Measurements from ENCODE around the gene PSPH.
"Not testable (repeated sequence)": the region's sequence is repeated elsewhere in the genome, so short reads cannot be mapped to it uniquely, and the experiment has no call there.

The PSPH gene

GRCh38 chr7:56079450-56080185 is 28.4 kb upstream of the PSPH start:
- Mint-ChIP-seq H3K9me3 (no peaks in the 10 kb centered on the region), H3K4me1 (ENCODE audit: low read depth) (no peaks in the 10 kb centered on the region), H3K27ac (no peak overlapping the region), H3K4me3 (no peak overlapping the region), H3K27me3 (ENCODE audit: low read depth) (no peaks in the 10 kb centered on the region), H3K36me3 (ENCODE audit: low read depth) (peaks cover 6% of the 10 kb centered on the region)

GRCh38 chr7:56078196-56078595 is 27.0 kb upstream of the PSPH start:
- Mint-ChIP-seq H3K27ac (no peak overlapping the region), H3K4me1 (ENCODE audit: low read depth) (peaks cover 3% of the 10 kb centered on the region), H3K4me3 (no peak overlapping the region)

GRCh38 chr7:56077681-56078080 is 26.4 kb upstream of the PSPH start:
- peaks cover 12% of the 10 kb centered on the region for H3K36me3 Mint-ChIP-seq (ENCODE audit: low read depth)
- no peak overlapping the region for H3K27ac Mint-ChIP-seq
- peaks cover 7% of the 10 kb centered on the region for H3K4me1 Mint-ChIP-seq (ENCODE audit: low read depth)
- no peak overlapping the region for H3K4me3 Mint-ChIP-seq
- no peaks in the 10 kb centered on the region for H3K27me3 Mint-ChIP-seq (ENCODE audit: low read depth)
- no peaks in the 10 kb centered on the region for H3K9me3 Mint-ChIP-seq

More at GRCh38 chr7:56078196-56078595, 27.0 kb upstream of the PSPH start:
- H3K27me3 Mint-ChIP-seq (ENCODE audit: low read depth): no peaks in the 10 kb centered on the region
- H3K36me3 Mint-ChIP-seq (ENCODE audit: low read depth): peaks cover 9% of the 10 kb centered on the region
- no peaks in the 10 kb centered on the region for H3K9me3 Mint-ChIP-seq

GRCh38 chr7:56074371-56074791 is 23.1 kb upstream of the PSPH start:
- no peak overlapping the region for H3K27ac Mint-ChIP-seq
- no peaks in the 10 kb centered on the region for H3K27me3 Mint-ChIP-seq (ENCODE audit: low read depth)
- peaks cover 7% of the 10 kb centered on the region for H3K4me1 Mint-ChIP-seq (ENCODE audit: low read depth)
- H3K4me3 Mint-ChIP-seq: no peak overlapping the region
- H3K36me3 Mint-ChIP-seq (ENCODE audit: low read depth): peaks cover 16% of the 10 kb centered on the region
- no peaks in the 10 kb centered on the region for H3K9me3 Mint-ChIP-seq

DNA sequence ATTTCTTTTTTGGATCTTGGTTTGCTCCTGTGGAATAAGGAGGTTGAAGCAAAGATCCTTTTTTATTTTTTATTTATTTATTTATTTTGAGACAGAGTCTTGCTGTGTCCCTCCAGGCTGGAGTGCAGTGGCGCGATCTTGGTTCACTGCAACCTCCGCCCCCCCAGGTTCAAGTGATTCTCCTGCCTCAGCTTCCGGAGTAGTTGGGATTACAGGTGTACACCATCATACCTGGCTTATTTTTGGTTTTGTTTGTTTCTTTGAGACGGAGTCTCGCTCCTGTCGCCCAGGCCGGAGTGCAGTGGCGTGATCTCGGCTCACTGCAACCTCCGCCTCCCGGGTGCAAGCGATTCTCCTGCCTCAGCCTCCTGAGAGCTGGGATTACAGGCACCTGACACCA is 15.1 kb upstream of the PSPH start:
- not testable (repeated sequence) for H3K4me3 Mint-ChIP-seq; H3K27ac Mint-ChIP-seq; H3K27me3 Mint-ChIP-seq (ENCODE audit: low read depth); H3K9me3 Mint-ChIP-seq
- Mint-ChIP-seq H3K4me1 (ENCODE audit: low read depth) (peaks cover 23% of the 10 kb centered on the region), H3K36me3 (ENCODE audit: low read depth) (peaks cover 34% of the 10 kb centered on the region)

GRCh38 chr7:56063882-56064625 is 12.8 kb upstream of the PSPH start, which contains the start of gene SUMF2:
TSS of gene SUMF2 (plus strand) at chr7:56064286. CDS start at chr7:56064312, 26 bp downstream.
- Mint-ChIP-seq H3K27me3 (ENCODE audit: low read depth) (no peaks in the 10 kb centered on the region), H3K4me3 (peak within 1 kb of the TSS; percentile 92), H3K9me3 (no peaks in the 10 kb centered on the region), H3K4me1 (ENCODE audit: low read depth) (peaks cover 23% of the 10 kb centered on the region), H3K36me3 (ENCODE audit: low read depth) (peaks cover 35% of the 10 kb centered on the region), H3K27ac (peak within 1 kb of the TSS; percentile 85)

- H3K4me3 Mint-ChIP-seq: peak overlapping the region; percentile 92
- H3K9me3 Mint-ChIP-seq: no peaks in the 10 kb centered on the region
- H3K36me3 Mint-ChIP-seq (ENCODE audit: low read depth): peaks cover 33% of the 10 kb centered on the region
- no peaks in the 10 kb centered on the region for H3K27me3 Mint-ChIP-seq (ENCODE audit: low read depth)
- H3K27ac Mint-ChIP-seq: peak overlapping the region; percentile 85
- H3K4me1 Mint-ChIP-seq (ENCODE audit: low read depth): peaks cover 23% of the 10 kb centered on the region
Measured at GRCh38 chr7:56063500-56063881, 12.2 kb upstream of the PSPH start.

DNA sequence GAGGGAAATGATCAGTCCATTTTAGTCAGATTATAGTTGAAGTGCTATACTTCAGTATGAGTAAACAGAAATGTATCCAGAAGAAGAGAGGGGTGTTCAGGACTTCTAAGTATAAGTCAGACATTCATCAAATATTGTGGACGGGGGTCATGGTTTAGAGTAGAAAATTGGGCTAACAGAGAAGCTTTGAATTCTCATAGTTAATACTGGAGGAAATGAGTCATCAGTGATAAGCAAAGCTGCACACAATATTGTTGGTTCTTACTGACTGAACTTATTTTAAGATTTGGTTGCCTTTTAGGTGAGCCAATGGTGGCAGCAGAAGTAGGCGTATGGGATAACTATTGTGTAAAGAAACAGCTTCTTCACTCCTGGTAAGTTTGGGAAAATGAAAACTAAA is 11.1 kb upstream of the PSPH start:
- Mint-ChIP-seq H3K27ac (peak overlapping the region; percentile 60), H3K27me3 (ENCODE audit: low read depth) (no peaks in the 10 kb centered on the region), H3K4me1 (ENCODE audit: low read depth) (peaks cover 23% of the 10 kb centered on the region), H3K9me3 (no peaks in the 10 kb centered on the region), H3K4me3 (peak overlapping the region; percentile 3), H3K36me3 (ENCODE audit: low read depth) (peaks cover 42% of the 10 kb centered on the region)

DNA sequence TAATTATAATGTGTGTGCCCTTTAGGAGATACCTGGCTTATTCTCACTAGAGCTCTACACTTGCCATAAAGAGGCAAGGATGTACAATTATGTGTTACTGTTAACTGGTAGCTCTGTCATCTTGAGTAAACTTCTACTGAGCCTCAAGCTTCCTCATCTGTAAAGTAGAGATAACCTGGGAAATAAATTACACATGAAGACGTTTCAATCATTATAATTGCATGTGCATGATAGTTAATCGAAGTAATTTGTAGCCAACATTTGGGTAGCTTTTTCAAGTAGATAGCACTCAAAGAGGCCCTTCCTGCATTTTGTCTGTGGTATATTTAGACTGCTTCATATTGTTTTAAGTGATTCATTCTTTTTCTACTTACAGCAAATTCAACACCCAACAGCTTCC is 2.7 kb upstream of the PSPH start:
- Mint-ChIP-seq H3K4me1 (ENCODE audit: low read depth) (peaks cover 28% of the 10 kb centered on the region), H3K27ac (no peak overlapping the region), H3K9me3 (no peaks in the 10 kb centered on the region), H3K36me3 (ENCODE audit: low read depth) (peaks cover 40% of the 10 kb centered on the region), H3K27me3 (ENCODE audit: low read depth) (no peaks in the 10 kb centered on the region), H3K4me3 (peak overlapping the region; percentile 38)

DNA sequence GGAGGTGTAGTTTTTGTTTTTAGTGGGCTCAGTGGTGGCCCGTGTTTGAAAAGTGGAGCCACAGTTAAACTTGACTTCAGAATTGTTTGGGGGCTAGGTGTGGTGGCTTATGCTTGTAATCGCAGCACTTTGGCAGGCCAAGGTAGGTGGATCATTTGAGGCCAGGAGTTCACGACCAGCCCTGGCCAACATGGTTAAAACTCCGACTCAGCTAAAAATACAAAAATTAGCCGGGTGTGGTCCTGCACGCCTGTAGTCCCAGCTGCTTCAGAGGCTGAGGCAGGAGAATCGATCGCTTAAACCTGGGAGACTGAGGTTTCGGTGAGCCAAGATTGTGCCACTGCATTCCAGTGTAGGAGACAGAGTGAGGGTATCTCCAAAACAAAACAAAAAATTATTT is 2.1 kb upstream of the PSPH start:
- Mint-ChIP-seq H3K27me3 (ENCODE audit: low read depth) (no peaks in the 10 kb centered on the region), H3K4me1 (ENCODE audit: low read depth) (peaks cover 28% of the 10 kb centered on the region), H3K36me3 (ENCODE audit: low read depth) (peaks cover 37% of the 10 kb centered on the region), H3K27ac (no peak overlapping the region), H3K4me3 (no peak overlapping the region), H3K9me3 (no peaks in the 10 kb centered on the region)

- H3K4me1 Mint-ChIP-seq (ENCODE audit: low read depth): peaks cover 29% of the 10 kb centered on the region
Measured at GRCh38 chr7:56051053-56051338, 248 bp downstream of the PSPH start.

GRCh38 chr7:56048763-56049162 is 2.5 kb downstream of the PSPH start:
- H3K4me1 Mint-ChIP-seq (ENCODE audit: low read depth): peaks cover 16% of the 10 kb centered on the region
- not testable (repeated sequence) for H3K27ac Mint-ChIP-seq; H3K9me3 Mint-ChIP-seq; H3K36me3 Mint-ChIP-seq (ENCODE audit: low read depth); H3K27me3 Mint-ChIP-seq (ENCODE audit: low read depth); H3K4me3 Mint-ChIP-seq

More at GRCh38 chr7:56051053-56051338, 248 bp downstream of the PSPH start:
- H3K36me3 Mint-ChIP-seq (ENCODE audit: low read depth): peaks cover 20% of the 10 kb centered on the region
- H3K9me3 Mint-ChIP-seq: no peaks in the 10 kb centered on the region
- H3K4me3 Mint-ChIP-seq: peak overlapping the region; percentile 99
- H3K27ac Mint-ChIP-seq: peak overlapping the region; percentile 97
- H3K27me3 Mint-ChIP-seq (ENCODE audit: low read depth): no peaks in the 10 kb centered on the region

DNA sequence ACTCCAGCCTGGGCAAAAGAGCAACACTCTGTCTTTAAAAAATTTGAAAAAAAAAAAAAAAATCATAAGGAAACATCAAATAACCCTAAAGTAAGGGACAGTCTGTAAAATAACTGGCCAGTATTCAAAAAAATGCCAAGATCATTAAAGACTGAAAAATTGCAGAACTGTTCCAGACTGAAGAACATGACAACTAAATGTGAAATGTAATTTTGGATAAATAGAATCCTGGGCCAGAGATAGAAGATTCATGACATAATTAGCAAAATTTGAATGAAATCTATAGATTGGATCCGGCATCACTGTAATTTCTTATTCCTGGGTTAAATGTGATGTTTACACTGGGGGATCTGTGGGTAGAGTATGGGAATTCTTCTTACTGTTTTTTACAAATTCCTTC is 3.0 kb downstream of the PSPH start:
- H3K9me3 Mint-ChIP-seq: no peaks in the 10 kb centered on the region
- H3K27ac Mint-ChIP-seq: no peak overlapping the region
- peaks cover 4% of the 10 kb centered on the region for H3K36me3 Mint-ChIP-seq (ENCODE audit: low read depth)
- no peak overlapping the region for H3K4me3 Mint-ChIP-seq
- peaks cover 14% of the 10 kb centered on the region for H3K4me1 Mint-ChIP-seq (ENCODE audit: low read depth)
- no peaks in the 10 kb centered on the region for H3K27me3 Mint-ChIP-seq (ENCODE audit: low read depth)

DNA sequence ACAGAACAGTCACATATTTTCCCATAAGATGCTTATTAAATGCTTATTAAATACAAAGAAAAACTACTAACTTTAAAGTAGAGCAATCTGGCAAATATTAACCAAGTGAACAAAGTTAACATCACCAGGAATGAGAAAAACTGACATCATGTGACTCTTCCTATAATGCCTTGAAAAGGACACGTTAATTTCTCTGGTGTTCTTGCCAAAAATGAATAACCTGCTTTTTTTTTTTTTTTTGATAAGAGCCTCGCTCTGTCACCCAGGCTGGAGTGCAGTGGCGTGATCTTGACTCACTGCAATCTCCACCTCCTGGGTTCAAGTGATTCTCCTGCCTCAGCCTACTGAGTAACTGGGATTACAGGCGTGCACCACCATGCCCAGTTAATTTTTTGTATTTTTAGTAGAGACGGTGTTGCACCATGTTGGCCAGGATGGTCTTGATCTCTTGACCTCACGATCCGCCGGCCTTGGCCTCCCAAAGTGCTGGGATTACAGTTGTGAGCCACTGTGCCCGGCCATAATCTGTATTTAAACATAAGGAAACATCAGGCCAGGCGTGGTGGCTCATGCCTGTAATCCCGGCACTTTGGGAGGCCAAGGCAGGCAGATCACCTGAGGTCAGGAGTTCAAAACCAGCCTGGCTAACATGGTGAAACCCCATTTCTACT is 3.7 kb downstream of the PSPH start:
- H3K9me3 Mint-ChIP-seq; H3K27me3 Mint-ChIP-seq (ENCODE audit: low read depth); H3K4me3 Mint-ChIP-seq; H3K36me3 Mint-ChIP-seq (ENCODE audit: low read depth); H3K27ac Mint-ChIP-seq: not testable (repeated sequence)
- peaks cover 10% of the 10 kb centered on the region for H3K4me1 Mint-ChIP-seq (ENCODE audit: low read depth)

Measured in T-helper 1 cell treated with Interleukin-12 subunit alpha and Interleukin-12 subunit beta and Interleukin-4 antibody, amounts not matched to agents 30 μg/mL and 1 μg/mL, for 36 hours (primary cell).